GM19238 (cell line): ENCODE results near the gene SUOX.
A peak's percentile ranks its signal among the peaks of the same experiment; 100 is the strongest.
"Not testable (repeated sequence)": the region's sequence is repeated elsewhere in the genome, so short reads cannot be mapped to it uniquely, and the experiment has no call there.

Source experiments
- DNase-seq: peaks from one replicate; pipeline ENCODE4 v3.0.0; 2011; ENCODE audit warnings: low spot score; ENCODE audit not compliant: insufficient read length

Gene SUOX

DNA sequence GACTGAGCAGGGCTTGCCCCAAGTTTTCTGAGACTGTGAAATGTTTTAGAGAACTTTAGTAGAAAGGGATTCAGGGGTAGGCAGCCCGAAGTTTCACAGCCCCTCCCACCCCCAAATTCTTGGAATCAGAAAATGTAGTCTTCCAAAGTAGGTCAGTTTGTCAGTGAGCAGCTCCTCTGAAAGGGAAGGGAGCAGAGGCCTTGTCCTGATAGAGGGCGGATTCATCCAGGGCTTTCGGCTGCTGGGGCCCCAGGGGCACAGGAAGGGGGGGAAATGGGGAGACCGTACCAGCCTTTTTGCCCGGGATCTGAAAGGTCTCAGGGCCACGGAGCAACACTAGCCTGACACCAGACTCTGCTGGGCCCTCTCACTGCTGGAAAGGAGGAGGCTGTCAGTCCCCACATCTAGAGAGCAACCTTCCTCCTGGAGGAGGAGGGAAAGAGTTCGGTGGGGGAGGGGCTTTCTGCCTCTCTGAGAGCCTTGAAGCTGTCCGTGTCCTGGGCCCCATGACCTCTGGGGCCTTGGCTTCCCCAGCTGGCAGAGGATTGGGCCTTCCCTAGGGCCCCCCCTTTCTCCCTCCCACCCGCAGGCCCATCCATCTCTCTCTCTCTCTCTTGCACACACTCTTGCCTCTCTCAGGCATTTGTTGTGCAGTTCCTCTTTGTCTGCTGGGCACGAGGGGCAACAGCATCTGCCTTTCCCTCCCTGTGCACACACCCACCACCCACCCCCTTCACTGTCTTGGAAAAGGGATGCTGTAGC, 23.5 kb downstream of the SUOX start, which contains the start of gene IKZF4:
IKZF4 (plus strand) TSS at position 621 of the 762 bp plus-strand sequence. CDS start 451 bp downstream, outside the sequence.
- DNase-seq = no peak

DNA sequence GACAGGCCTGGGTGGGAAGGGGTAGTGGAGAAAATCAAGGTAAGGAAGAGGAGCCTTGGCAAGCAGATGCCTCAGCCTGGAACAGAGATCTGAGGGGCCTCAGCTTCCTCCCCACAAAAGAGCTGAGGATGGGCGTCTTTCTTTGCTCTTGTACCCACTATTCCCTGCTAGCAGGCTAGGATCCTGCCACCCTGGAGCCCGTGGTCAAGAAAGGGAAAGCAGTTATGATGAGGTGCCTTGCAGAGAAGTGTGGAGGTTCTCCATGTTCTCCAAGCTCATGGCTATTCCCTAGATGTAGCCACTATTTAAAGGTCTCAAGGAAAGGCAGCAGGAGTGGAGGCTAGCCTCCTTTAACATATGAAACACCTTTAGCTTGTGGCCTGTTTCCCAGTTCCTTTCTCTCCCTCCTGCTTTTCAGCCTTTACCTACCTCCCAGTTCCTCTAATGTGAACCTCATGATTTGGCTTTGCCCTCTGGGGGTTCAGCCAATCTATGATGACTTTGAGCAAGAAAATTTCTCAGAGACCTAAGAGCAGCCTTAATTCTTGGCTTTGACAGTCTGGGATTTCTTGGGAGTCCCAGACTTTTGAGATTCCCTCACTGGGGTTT, 24.9 kb downstream of the SUOX start:
- DNase-seq = no peak

- no peak for DNase-seq
Measured at GRCh38 chr12:56028511-56029165, 31.6 kb downstream of the SUOX start.

- no peak for DNase-seq
Measured at GRCh38 chr12:56029166-56029519, 32.1 kb downstream of the SUOX start.

GRCh38 chr12:56029666-56030293, 32.7 kb downstream of the SUOX start:
- DNase-seq = peak; percentile 41

DNA sequence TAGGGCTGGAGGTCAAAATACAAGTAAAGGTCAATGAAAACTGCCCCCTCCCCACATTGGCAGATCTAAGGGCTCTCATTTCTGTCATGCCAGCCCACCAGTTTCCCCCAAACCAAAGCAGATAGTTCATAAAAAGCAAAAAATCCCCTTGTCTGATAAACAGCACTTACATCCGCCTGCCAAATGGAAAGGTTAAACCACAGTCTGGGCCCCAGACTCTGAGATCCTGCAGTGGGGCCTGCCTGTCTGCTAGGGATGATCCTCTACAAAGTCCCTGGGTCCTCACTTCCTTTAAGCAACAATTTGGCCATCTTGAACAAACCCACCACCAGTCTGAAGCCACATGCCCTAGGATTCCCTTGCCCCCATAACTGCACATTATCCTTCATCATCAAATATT, 34.9 kb downstream of the SUOX start:
- no peak for DNase-seq

DNA sequence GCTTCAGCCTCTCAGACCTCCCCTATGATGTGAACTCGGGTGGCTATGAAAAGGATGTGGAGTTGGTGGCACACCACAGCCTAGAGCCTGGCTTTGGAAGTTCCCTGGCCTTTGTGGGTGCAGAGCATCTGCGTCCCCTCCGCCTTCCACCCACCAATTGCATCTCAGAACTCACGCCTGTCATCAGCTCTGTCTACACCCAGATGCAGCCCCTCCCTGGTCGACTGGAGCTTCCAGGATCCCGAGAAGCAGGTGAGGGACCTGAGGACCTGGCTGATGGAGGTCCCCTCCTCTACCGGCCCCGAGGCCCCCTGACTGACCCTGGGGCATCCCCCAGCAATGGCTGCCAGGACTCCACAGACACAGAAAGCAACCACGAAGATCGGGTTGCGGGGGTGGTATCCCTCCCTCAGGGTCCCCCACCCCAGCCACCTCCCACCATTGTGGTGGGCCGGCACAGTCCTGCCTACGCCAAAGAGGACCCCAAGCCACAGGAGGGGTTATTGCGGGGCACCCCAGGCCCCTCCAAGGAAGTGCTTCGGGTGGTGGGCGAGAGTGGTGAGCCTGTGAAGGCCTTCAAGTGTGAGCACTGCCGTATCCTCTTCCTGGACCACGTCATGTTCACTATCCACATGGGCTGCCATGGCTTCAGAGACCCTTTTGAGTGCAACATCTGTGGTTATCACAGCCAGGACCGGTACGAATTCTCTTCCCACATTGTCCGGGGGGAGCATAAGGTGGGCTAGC, 37.7 kb downstream of the SUOX start:
- no peak for DNase-seq

GRCh38 chr12:56037161-56037560, 40.1 kb downstream of the SUOX start:
- no peak for DNase-seq

DNA sequence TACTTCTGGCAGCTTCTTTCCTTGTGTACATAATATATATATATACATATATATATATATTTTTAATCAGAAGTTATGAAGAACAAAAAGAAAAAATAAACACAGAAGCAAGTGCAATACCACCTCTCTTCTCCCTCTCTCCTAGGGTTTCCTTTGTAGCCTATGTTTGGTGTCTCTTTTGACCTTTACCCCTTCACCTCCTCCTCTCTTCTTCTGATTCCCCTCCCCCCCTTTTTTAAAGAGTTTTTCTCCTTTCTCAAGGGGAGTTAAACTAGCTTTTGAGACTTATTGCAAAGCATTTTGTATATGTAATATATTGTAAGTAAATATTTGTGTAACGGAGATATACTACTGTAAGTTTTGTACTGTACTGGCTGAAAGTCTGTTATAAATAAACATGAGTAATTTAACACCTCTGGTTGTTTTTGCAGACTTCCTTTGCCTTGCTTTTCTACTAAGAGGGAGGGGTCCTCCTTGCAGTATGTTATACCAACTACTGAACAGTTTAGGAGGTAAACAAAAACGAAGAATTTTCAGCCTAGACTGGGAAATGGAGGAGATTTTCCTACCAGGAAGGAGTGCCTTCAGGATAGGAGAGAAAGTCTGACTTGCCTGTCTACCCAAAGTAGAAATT, 41.1 kb downstream of the SUOX start:
- DNase-seq = no peak

DNA sequence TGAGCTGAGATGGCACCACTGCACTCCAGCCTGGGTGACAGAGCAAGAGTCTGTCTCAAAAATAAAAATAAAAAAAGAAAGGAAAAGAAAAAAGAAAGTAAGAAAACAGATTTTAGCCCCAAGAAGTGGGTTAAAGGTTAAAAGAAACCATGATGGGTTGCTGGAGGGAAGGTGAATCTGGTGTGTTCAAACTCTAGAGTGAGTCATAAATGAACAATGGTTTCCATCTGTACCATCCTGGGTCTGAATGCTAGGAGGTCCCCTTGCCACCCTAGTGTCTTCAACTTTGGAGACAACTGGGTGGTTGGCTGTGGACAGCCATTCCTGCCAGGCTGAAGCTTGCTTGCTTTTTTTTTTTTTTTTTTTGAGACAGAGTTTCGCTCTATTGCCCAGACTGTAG, 43.1 kb downstream of the SUOX start:
- DNase-seq = no peak

DNA sequence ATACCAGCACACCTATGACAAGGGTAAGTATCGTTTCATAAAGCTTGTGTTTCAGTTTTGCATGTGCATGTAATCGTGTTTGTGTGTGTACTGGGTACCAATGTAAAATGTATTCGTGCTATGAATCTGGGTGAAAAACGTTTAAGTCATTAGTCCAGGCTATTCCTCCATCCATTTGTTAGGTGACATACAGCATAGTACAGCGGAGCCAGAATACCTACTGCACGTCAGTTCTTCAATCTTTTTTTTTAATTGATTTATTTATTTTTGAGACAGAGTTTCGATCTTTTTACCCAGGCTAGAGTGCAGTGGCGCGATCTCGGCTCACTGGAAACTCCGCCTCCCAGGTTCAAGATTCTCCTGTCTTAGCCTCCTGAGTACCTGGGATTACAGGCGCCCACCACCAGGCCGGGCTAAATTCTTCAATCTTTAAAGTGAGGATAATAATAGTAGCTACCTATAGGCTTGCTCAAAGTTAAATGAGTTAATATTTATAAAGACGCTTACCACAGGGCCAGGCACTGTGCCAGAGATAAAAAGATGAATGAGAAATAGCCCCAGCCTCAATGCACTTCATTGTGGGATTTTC, 44.0 kb downstream of the SUOX start:
- DNase-seq = no peak

DNA sequence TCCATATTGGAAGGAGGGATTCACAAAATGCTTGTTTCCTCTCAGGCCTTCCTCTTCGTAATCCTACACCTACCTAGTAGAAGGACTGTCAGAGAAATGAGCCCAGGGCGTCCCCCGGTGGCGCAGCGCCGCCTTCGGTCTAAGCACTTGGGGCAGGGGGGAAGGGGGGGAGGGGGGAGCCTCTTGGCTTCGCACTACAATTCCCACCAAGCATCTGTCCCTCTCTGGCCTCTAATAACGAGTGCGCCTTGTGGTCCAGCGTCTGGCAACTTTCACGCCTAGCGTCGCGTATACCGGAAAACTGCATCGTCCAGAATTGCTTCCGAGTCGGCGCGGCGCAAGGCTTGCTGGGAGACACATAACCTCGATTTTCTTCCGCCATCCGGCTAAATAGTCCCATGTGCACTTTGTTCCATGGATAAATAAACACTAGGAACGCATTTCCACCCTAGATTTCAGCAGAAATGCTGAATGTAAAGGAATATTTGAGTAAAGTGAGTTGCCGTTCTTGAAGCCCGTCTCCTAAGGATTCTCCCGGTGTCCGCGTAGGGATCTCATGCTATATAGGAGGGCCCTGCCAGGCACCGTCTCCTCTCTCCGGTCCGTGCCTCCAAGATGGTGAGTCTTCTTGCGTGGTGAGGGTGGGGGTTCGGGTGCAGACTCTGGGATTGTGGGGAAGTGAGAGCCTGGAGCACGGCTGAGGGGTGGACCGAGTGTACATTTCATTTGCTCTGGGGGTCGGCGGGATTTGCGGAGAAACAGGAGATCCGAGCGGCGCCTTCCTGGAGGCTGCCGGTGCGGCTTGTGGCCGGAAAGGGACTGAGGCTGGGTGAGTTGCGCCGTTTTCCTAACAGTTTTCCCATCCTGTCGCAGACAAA, 44.7 kb downstream of the SUOX start, which contains the start of gene RPS26:
RPS26 (plus strand) TSS at position 367 of the 878 bp plus-strand sequence; CDS start at position 616, 249 bp downstream.
- DNase-seq = peak; percentile 69

DNA sequence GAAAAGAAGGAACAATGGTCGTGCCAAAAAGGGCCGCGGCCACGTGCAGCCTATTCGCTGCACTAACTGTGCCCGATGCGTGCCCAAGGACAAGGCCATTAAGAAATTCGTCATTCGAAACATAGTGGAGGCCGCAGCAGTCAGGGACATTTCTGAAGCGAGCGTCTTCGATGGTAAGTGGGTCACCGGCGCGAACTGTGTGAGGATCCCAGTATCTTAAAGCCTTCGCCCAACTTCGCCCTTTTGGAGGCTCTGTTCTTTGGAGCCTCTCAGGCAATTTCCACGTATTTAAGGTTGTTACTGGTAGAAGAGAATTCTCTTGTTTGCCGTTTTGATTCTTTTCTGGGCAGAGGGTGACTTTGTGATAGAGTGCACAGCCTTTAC, 45.3 kb downstream of the SUOX start:
- not testable (repeated sequence) for DNase-seq

DNA sequence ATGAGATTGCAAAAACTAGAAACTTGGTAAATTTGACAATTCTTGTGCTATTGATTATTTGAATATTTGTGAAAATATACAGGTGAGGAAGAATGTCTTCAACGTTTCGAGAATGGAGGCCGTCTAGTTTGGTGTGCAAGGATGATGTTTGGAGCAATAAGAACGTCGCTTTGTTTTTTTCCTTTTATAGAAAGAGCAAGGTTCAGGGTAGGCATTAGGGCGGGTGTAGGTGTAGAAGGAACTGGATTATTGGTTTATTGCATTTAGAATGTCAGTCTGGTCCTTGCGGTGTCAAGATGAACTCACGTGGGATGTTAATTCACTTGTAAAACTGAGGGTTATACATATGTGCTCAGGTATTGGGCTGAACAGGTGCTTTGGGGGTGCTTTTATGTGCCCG, 45.8 kb downstream of the SUOX start:
- DNase-seq = no peak

DNA sequence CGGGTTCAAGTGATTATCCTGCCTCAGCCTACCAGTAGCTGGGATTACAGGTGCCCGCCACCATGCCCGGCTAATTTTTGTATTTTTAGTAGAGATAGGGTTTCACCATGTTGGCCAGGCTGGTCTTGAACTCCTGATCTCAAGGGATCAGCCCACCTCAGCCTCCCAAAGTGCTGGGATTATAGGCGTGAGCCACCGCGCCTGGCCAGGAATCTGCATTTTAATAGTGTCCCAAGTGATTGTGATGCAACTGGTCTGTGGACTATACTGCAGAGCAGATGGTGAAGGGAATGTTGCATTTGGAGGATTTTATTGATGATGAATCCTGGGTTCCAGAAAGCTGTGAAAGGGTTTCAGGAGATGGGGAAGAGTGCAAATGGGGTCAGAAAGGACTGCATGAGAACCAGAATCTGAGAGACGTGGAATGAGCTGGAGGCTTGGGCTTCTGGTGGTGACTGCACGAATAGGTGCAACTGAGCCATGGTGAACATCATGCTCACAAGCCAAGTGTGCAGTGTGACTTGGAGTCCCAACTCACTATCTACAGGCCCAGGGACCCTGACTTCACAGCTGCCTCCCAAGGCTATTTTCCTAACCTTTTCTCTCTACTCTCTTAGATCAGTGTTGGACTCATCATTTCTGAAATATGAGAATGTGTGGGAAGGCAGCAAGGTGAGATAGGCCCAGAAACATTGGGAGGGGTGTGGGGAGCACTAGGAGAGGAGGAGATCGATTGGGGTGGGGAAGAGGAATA, 49.1 kb downstream of the SUOX start:
- no peak for DNase-seq

GRCh38 chr12:56053407-56053893, 56.4 kb downstream of the SUOX start:
- no peak for DNase-seq
